DOHH2 (cell line): ENCODE data around the gene ABCA9.

Source experiments
- H3F3A ChIP-seq: fragments of 200-600 bp; sonication (generic), shearing (Covaris generic); 2 replicates; pipeline ENCODE4 v1.6.0; 2016; ENCODE audit warnings: antibody characterized with exemption, mild to moderate bottlenecking; ENCODE audit not compliant: control insufficient read depth, insufficient read depth
- H3K27ac ChIP-seq: fragments of 200-600 bp; sonication (generic); 2 replicates; pipeline ENCODE4 v1.5.1; 2014; ENCODE audit warnings: low read depth, mild to moderate bottlenecking, low read length, moderate library complexity
- H3K27me3 ChIP-seq: fragments of 200-600 bp; sonication (generic); 2 replicates; pipeline ENCODE4 v1.6.1; 2014; ENCODE audit warnings: mild to moderate bottlenecking, low read length, mixed read lengths; ENCODE audit not compliant: control insufficient read depth
- H3K36me3 ChIP-seq: fragments of 200-600 bp; sonication (generic); 2 replicates; pipeline ENCODE4 v1.6.1; 2014; ENCODE audit warnings: mild to moderate bottlenecking, low read length, moderate library complexity, mixed read lengths; ENCODE audit not compliant: control insufficient read depth
- H3K4me1 ChIP-seq: fragments of 200-600 bp; sonication (generic); 2 replicates; pipeline ENCODE4 v1.6.1; 2014; ENCODE audit warnings: mild to moderate bottlenecking, low read length, mixed read lengths; ENCODE audit not compliant: control insufficient read depth
- H3K4me2 ChIP-seq: fragments of 200-600 bp; sonication (generic); 2 replicates; pipeline ENCODE4 v1.6.0; 2014; ENCODE audit warnings: mild to moderate bottlenecking, low read length, moderate library complexity
- H3K4me3 ChIP-seq: fragments of 200-600 bp; sonication (generic); 2 replicates; pipeline ENCODE4 v1.5.1; 2014; ENCODE audit warnings: mild to moderate bottlenecking, low read length, mixed read lengths
- H3K79me2 ChIP-seq: fragments of 200-600 bp; sonication (generic); 2 replicates; pipeline ENCODE4 v1.6.1; 2014; ENCODE audit warnings: mild to moderate bottlenecking, low read length, mixed read lengths; ENCODE audit not compliant: control insufficient read depth
- H3K9me2 ChIP-seq: fragments of 200-600 bp; sonication (generic); replicated peaks from 2 replicates; pipeline ENCODE4 v1.6.1; 2014; ENCODE audit warnings: mild to moderate bottlenecking, low read length, mixed read lengths; ENCODE audit not compliant: control insufficient read depth
- H3K9me3 ChIP-seq: fragments of 200-600 bp; sonication (generic); 2 replicates; pipeline ENCODE4 v1.6.1; 2014; ENCODE audit warnings: antibody characterized with exemption, low read length, mixed read lengths; ENCODE audit not compliant: control insufficient read depth, insufficient read depth
- H4K20me1 ChIP-seq: fragments of 200-600 bp; sonication (generic); 2 replicates; pipeline ENCODE4 v1.6.0; 2014; ENCODE audit warnings: low read depth, mild to moderate bottlenecking, antibody characterized with exemption, low read length, moderate library complexity; ENCODE audit not compliant: control insufficient read depth, insufficient read depth
- CTCF ChIP-seq: fragments of 200-600 bp; sonication (generic); IDR thresholded peaks from one replicate; pipeline ENCODE4 v1.5.1; 2014; ENCODE audit warnings: antibody characterized with exemption, mild to moderate bottlenecking, low read depth, low read length; ENCODE audit not compliant: poor library complexity, severe bottlenecking
- EZH2phosphoT487 ChIP-seq: fragments of 200-600 bp; sonication (generic); IDR thresholded peaks from 2 replicates; pipeline ENCODE4 v1.6.1; 2017; ENCODE audit warnings: borderline replicate concordance, mild to moderate bottlenecking, antibody characterized with exemption, low read length, moderate library complexity, mixed read lengths

Gene ABCA9

GRCh38 chr17:69043098-69043734 is 17.5 kb downstream of the ABCA9 start:
- Histone ChIP-seq H3K79me2 (no peaks in the 10 kb centered on the region), H4K20me1 (no peaks in the 10 kb centered on the region), H3K4me2 (no peak overlapping the region), H3K27ac (no peak overlapping the region), H3F3A (no peaks in the 10 kb centered on the region), H3K9me3 (no peaks in the 10 kb centered on the region), H3K9me2 (no peaks in the 10 kb centered on the region), H3K4me1 (no peaks in the 10 kb centered on the region), H3K4me3 (no peak overlapping the region), H3K36me3 (no peaks in the 10 kb centered on the region), H3K27me3 (no peaks in the 10 kb centered on the region)
- TF ChIP-seq EZH2phosphoT487 (no peak), CTCF (no peak)

GRCh38 chr17:69042308-69042707 is 18.4 kb downstream of the ABCA9 start:
- TF ChIP-seq CTCF = no peak
- TF ChIP-seq EZH2phosphoT487 = no peak
- Histone ChIP-seq H3K4me2 (no peak overlapping the region), H3K27ac (no peak overlapping the region), H3K79me2 (no peaks in the 10 kb centered on the region), H3K4me3 (no peak overlapping the region), H3K4me1 (no peaks in the 10 kb centered on the region), H3F3A (no peaks in the 10 kb centered on the region), H4K20me1 (no peaks in the 10 kb centered on the region), H3K27me3 (no peaks in the 10 kb centered on the region), H3K9me3 (no peaks in the 10 kb centered on the region), H3K9me2 (no peaks in the 10 kb centered on the region), H3K36me3 (no peaks in the 10 kb centered on the region)

GRCh38 chr17:69031839-69032238 is 28.9 kb downstream of the ABCA9 start:
- Histone ChIP-seq H3K36me3 (no peaks in the 10 kb centered on the region), H3K9me3 (no peaks in the 10 kb centered on the region), H3K79me2 (no peaks in the 10 kb centered on the region), H3K4me2 (no peak overlapping the region), H3K9me2 (no peaks in the 10 kb centered on the region), H3K4me3 (no peak overlapping the region), H4K20me1 (no peaks in the 10 kb centered on the region), H3K4me1 (no peaks in the 10 kb centered on the region), H3F3A (no peaks in the 10 kb centered on the region), H3K27ac (no peak overlapping the region), H3K27me3 (no peaks in the 10 kb centered on the region)
- no peak for TF ChIP-seq EZH2phosphoT487
- no peak for TF ChIP-seq CTCF
